PC-9 (cell line): ENCODE results near the gene MICAL3. TPM values are rescaled to one million over a fixed set of nuclear protein-coding genes. Genes with fewer than 3 reads are reported as not detected.

Source experiments
- BruUV-seq: library from RNA; stranded (reverse); fragments of 400-500 nt; replicated peaks from 2 replicates; lab custom pipeline; 2021; lab: Mats Ljungman, UMichigan
- CTCF ChIA-PET: fragments of 300-600 bp; sonication (Branson Sonifier 250); formaldehyde crosslinking; loops from one replicate; lab custom pipeline; 2022; ENCODE audit warnings: antibody characterized with exemption; lab: Charles Lee
- POLR2A ChIA-PET: fragments of 300-600 bp; sonication (Branson Sonifier 250); formaldehyde crosslinking; loops from one replicate; lab custom pipeline; 2022; ENCODE audit warnings: antibody characterized with exemption; ENCODE audit not compliant: unreplicated experiment; lab: Charles Lee
- DNase-seq, 2 experiments: peaks; one replicate each; pipeline versions ENCODE4 v3.0.0 to v3.0.0-alpha.2; 2015 to 2022; ENCODE audit warnings: mixed read lengths in 1 of 2
- H2AFZ ChIP-seq: fragments of 200-600 bp; sonication (generic); 2 replicates; pipeline ENCODE4 v1.8.1; 2017; ENCODE audit warnings: antibody characterized with exemption
- H3F3A ChIP-seq: fragments of 200-600 bp; sonication (generic); 2 replicates; pipeline ENCODE4 v1.8.1; 2017; ENCODE audit warnings: antibody characterized with exemption, mild to moderate bottlenecking, low read depth; ENCODE audit not compliant: insufficient read depth
- H3K27ac ChIP-seq: fragments of 200-600 bp; sonication (generic); 2 replicates; pipeline ENCODE4 v1.6.1; 2016; ENCODE audit warnings: mixed run types
- H3K27me3 ChIP-seq: fragments of 200-600 bp; sonication (generic); 2 replicates; pipeline ENCODE4 v1.6.1; 2016; ENCODE audit warnings: low read depth, mixed run types; ENCODE audit not compliant: insufficient read depth
- H3K36me3 ChIP-seq: fragments of 200-600 bp; sonication (generic); 2 replicates; pipeline ENCODE4 v1.6.1; 2016; ENCODE audit warnings: low read depth, mixed run types
- H3K4me1 ChIP-seq: fragments of 200-600 bp; sonication (generic); replicated peaks from 2 replicates; pipeline ENCODE4 v1.6.1; 2016; ENCODE audit warnings: mixed run types; ENCODE audit not compliant: insufficient read depth
- H3K4me2 ChIP-seq: fragments of 200-600 bp; sonication (generic); 2 replicates; pipeline ENCODE4 v1.6.1; 2017; ENCODE audit warnings: mixed run types
- H3K4me3 ChIP-seq: fragments of 200-600 bp; sonication (generic); 2 replicates; pipeline ENCODE4 v1.6.1; 2016; ENCODE audit warnings: mixed run types
- H3K79me2 ChIP-seq: fragments of 200-600 bp; sonication (generic); 2 replicates; pipeline ENCODE4 v1.6.1; 2017; ENCODE audit warnings: low read depth, mixed run types
- H3K9me2 ChIP-seq: fragments of 200-600 bp; sonication (generic); 2 replicates; pipeline ENCODE4 v1.8.1; 2017; ENCODE audit warnings: mild to moderate bottlenecking; ENCODE audit not compliant: insufficient read depth
- H3K9me3 ChIP-seq: fragments of 200-600 bp; sonication (generic); 2 replicates; pipeline ENCODE4 v1.8.1; 2016; ENCODE audit warnings: low read depth; ENCODE audit not compliant: insufficient read depth
- H4K20me1 ChIP-seq: fragments of 200-600 bp; sonication (generic); 2 replicates; pipeline ENCODE4 v1.8.1; 2017; ENCODE audit not compliant: insufficient read depth
- CTCF ChIP-seq: fragments of 200-600 bp; sonication (generic); conservative IDR thresholded peaks from 2 replicates; pipeline ENCODE4 v1.6.1; 2017; ENCODE audit warnings: mixed run types, antibody characterized with exemption, mild to moderate bottlenecking, moderate library complexity
- EZH2 ChIP-seq: fragments of 200-600 bp; sonication (generic); IDR thresholded peaks from 2 replicates; pipeline ENCODE4 v1.8.0; 2017; ENCODE audit warnings: antibody characterized with exemption, low read depth
- intact Hi-C: fragments of 100-400 bp; cut with micrococcal nuclease; formaldehyde crosslinking; loops from one replicate; pipeline ENCODE4 v1.10.0; 2022; ENCODE audit not compliant: unreplicated experiment
- total RNA-seq: library from RNA; stranded (reverse); gene quantifications from 2 replicates; pipeline ENCODE4 v1.2.3, GENCODE V29; 2021

The MICAL3 gene
- total RNA-seq, 1 experiment from 2014 or later, result 27.4 TPM

- intact Hi-C loops, result no loop called here
- no peak overlapping the region for H2AFZ ChIP-seq
- POLR2A ChIA-PET, result no interaction called here
- no peaks in the 10 kb centered on the region for H3K4me1 ChIP-seq
- H3K9me3 ChIP-seq, result no peaks in the 10 kb centered on the region
- no peaks in the 10 kb centered on the region for H3K36me3 ChIP-seq
- no TSS peak for BruUV-seq
- CTCF ChIA-PET, result no interaction called here
- no peaks in the 10 kb centered on the region for H3K27me3 ChIP-seq
- no peak overlapping the region for H3K4me2 ChIP-seq
- no peak overlapping the region for H3K27ac ChIP-seq
- TF ChIP-seq EZH2 (no peak), CTCF (no peak)
- no peaks in the 10 kb centered on the region for H4K20me1 ChIP-seq
- no peaks in the 10 kb centered on the region for H3F3A ChIP-seq
- no peaks in the 10 kb centered on the region for H3K79me2 ChIP-seq
- H3K4me3 ChIP-seq, result no peak overlapping the region
- no peaks in the 10 kb centered on the region for H3K9me2 ChIP-seq
- DNase-seq, result no peak
Observed at GRCh38 chr22:17815703-17816254, 208.6 kb downstream of the MICAL3 start.

GRCh38 chr22:17814830-17815229, 209.5 kb downstream of the MICAL3 start:
- H3K79me2 ChIP-seq, result no peaks in the 10 kb centered on the region

DNA sequence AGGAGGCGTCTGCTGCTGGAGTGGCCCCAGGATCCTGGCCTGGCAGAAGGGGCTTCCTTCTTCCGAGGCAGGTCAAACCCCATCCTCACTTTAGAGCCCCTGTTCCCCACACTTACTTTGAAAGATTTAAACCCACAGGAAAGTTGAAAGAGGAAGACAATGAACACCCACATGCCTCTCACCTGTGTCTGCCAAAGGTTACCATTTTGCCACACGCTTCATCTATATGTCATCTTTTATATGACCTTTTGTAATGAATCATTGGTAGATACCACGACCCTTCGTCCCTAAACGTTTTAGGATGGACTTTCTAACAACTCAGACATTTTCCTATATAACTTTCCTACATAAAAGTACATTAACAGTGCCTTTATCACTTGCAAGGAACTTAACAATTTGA, 210.3 kb downstream of the MICAL3 start:
- Histone ChIP-seq H4K20me1 (no peaks in the 10 kb centered on the region), H3K36me3 (no peaks in the 10 kb centered on the region), H3K27me3 (no peaks in the 10 kb centered on the region), H3K9me3 (no peaks in the 10 kb centered on the region), H3K4me1 (no peaks in the 10 kb centered on the region), H3K4me3 (no peak overlapping the region), H3K4me2 (no peak overlapping the region), H2AFZ (no peak overlapping the region), H3F3A (no peaks in the 10 kb centered on the region), H3K9me2 (no peaks in the 10 kb centered on the region), H3K79me2 (no peaks in the 10 kb centered on the region), H3K27ac (no peak overlapping the region)
- intact Hi-C loops, result no loop called here
- BruUV-seq, result no TSS peak
- POLR2A ChIA-PET, result no interaction called here
- TF ChIP-seq EZH2 (no peak), CTCF (no peak)
- DNase-seq, result no peak
- CTCF ChIA-PET, result no interaction called here

More at GRCh38 chr22:17814830-17815229, 209.5 kb downstream of the MICAL3 start:
- H2AFZ ChIP-seq, result no peak overlapping the region
- no peaks in the 10 kb centered on the region for H4K20me1 ChIP-seq
- ChIA-PET CTCF (no interaction called here), POLR2A (no interaction called here)
- H3F3A ChIP-seq, result no peaks in the 10 kb centered on the region
- no peaks in the 10 kb centered on the region for H3K9me3 ChIP-seq
- intact Hi-C loops, result no loop called here
- no peak overlapping the region for H3K4me2 ChIP-seq
- no peaks in the 10 kb centered on the region for H3K27me3 ChIP-seq
- DNase-seq, result no peak
- no peaks in the 10 kb centered on the region for H3K9me2 ChIP-seq
- BruUV-seq, result no TSS peak
- no peak for TF ChIP-seq CTCF
- no peak for TF ChIP-seq EZH2
- no peaks in the 10 kb centered on the region for H3K4me1 ChIP-seq
- H3K4me3 ChIP-seq, result no peak overlapping the region
- H3K36me3 ChIP-seq, result no peaks in the 10 kb centered on the region
- H3K27ac ChIP-seq, result no peak overlapping the region
